Gastroesophageal sphincter (tissue), 3 donors: ENCODE measurements around the gene SFMBT2.

Source experiments
- CTCF ChIP-seq, 4 experiments: fragments of 200-600 bp in 2 of 4; fragments of 450-650 bp in 2 of 4; sonication (generic) in 1 of 4; IDR thresholded peaks; one replicate each; pipeline ENCODE4 v1.5.1; 2017 to 2019; ENCODE audit warnings: antibody characterized with exemption in 4 of 4, mild to moderate bottlenecking in 2 of 4, moderate library complexity in 2 of 4
- POLR2AphosphoS5 ChIP-seq: sonication (generic); formaldehyde crosslinking; IDR thresholded peaks from one replicate; pipeline ENCODE4 v1.6.1; 2017; ENCODE audit warnings: antibody characterized with exemption

- TF ChIP-seq POLR2AphosphoS5 (no peak), CTCF (IDR thresholded peaks at IDR 0.05) (no peak)
Measured at GRCh38 chr10:7345717-7346116, 65.1 kb downstream of the SFMBT2 start.
